Measurements from ENCODE around the gene CEBPE. TPM values are rescaled to one million over a fixed set of nuclear protein-coding genes. Genes with fewer than 3 reads are reported as not detected.

CEBPE gene
- total and polyA plus RNA-seq, 5 experiments from 2014 or later: 0.66 to 2.4 (median 1.6) TPM

- POLR2A ChIA-PET: no interaction called here
- H3K9me3 Mint-ChIP-seq: no peaks in the 10 kb centered on the region
- H3K27ac Mint-ChIP-seq: peak overlapping the region in 4 of 10 donors; percentile 30 to 73 (median 36)
- ATAC-seq: no peak
- H3K4me1 Mint-ChIP-seq: peaks cover 3 to 10% (median 7%) of the 10 kb centered on the region in 4 donors
- H3K4me3 Mint-ChIP-seq: no peak overlapping the region
- no peak for DNase-seq
- H3K36me3 Mint-ChIP-seq: peaks cover 0 to 13% (median 0%) of the 10 kb centered on the region in 3 donors
- H3K27me3 Mint-ChIP-seq: no peaks in the 10 kb centered on the region
Observed at GRCh38 chr14:23127861-23128260, 8.8 kb upstream of the CEBPE start.

DNA sequence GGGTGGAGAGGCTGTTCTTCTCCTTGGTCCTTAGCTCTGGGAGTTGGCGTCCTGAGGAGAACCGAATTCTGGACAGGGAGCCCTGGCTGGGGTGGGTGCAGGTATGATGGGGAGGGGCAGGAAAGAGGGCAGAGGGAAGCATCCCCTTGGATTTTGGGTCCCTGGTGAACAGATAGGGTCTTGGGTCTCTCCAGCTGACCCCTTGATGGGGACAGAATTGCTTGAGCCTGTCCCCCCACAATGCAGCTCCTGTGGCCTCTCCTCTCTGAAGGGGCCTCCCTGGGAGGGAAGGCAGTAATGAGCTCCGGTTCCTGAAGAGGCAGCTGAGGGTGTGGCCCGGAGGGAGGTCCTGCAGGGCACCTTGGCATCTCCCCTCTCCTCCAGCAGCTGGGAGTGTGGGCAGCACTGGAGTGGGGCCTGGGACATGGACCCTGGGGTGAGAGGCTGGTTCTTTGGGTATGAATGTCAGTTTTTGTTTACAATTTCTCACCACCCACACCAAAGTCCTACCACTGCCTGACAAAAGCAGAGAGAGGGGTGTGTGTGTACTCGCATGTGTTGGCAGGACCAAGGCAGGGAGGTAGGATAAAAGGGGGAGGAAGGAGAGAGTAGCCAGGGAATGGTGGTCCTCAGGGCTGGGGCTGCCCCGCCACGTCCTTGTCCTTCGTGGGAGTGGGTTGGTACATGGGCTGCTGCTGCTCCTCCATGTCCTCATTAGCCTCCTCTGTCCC lies 7.7 kb upstream of the CEBPE start:
- no peaks in the 10 kb centered on the region for H3K27me3 Mint-ChIP-seq
- DNase-seq: no peak
- peaks cover 0 to 13% (median 0%) of the 10 kb centered on the region in 3 donors for H3K36me3 Mint-ChIP-seq
- H3K27ac Mint-ChIP-seq: peak overlapping the region in 2 of 10 donors; percentile 69 to 73
- POLR2A ChIA-PET: no interaction called here
- H3K4me3 Mint-ChIP-seq: no peak overlapping the region
- peaks cover 6 to 15% (median 8%) of the 10 kb centered on the region in 4 donors for H3K4me1 Mint-ChIP-seq
- no peak for ATAC-seq
- H3K9me3 Mint-ChIP-seq: no peaks in the 10 kb centered on the region

GRCh38 chr14:23125933-23126524 lies 7.0 kb upstream of the CEBPE start:
- H3K4me1 Mint-ChIP-seq: peaks cover 11 to 20% (median 14%) of the 10 kb centered on the region in 4 donors
- H3K9me3 Mint-ChIP-seq: no peaks in the 10 kb centered on the region
- ATAC-seq (no peak), DNase-seq (no peak)
- POLR2A ChIA-PET: no interaction called here
- peaks cover 0 to 12% (median 0%) of the 10 kb centered on the region in 3 donors for H3K36me3 Mint-ChIP-seq
- H3K27me3 Mint-ChIP-seq: no peaks in the 10 kb centered on the region
- peak overlapping the region in 2 of 10 donors; percentile 38 to 90 for H3K27ac Mint-ChIP-seq
- H3K4me3 Mint-ChIP-seq: no peak overlapping the region

DNA sequence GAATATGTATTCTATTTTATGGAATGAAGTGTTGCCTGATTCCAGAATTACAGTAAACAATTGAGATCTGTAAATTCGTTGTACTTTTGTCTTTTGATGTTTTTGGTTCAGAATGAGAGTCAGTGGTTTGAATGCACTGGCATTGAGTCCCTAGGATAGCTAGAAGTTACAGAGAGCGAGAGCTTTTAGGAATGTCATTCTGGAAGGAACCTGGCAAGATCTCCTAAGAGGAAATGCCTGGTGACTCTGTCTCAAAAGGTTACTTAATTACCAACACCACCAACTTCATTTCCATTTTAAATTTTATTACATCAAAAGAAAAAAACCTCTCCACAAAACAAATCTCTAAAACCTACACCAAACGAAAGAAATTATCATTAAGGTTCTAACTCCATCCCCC lies 6.0 kb upstream of the CEBPE start:
- peaks cover 0 to 9% (median 0%) of the 10 kb centered on the region in 3 donors for H3K36me3 Mint-ChIP-seq
- no peak for ATAC-seq
- no peak for DNase-seq
- no peaks in the 10 kb centered on the region for H3K27me3 Mint-ChIP-seq
- peak overlapping the region in 3 of 10 donors; percentile 7 to 74 (median 49) for H3K27ac Mint-ChIP-seq
- no peak overlapping the region for H3K4me3 Mint-ChIP-seq
- no peaks in the 10 kb centered on the region for H3K9me3 Mint-ChIP-seq
- POLR2A ChIA-PET: no interaction called here
- peaks cover 21 to 30% (median 23%) of the 10 kb centered on the region in 4 donors for H3K4me1 Mint-ChIP-seq

- DNase-seq: no peak
- H3K4me3 Mint-ChIP-seq: no peak overlapping the region
- POLR2A ChIA-PET: no interaction called here
- peaks cover 25 to 36% (median 29%) of the 10 kb centered on the region in 4 donors for H3K4me1 Mint-ChIP-seq
- peaks cover 0 to 9% (median 0%) of the 10 kb centered on the region in 3 donors for H3K36me3 Mint-ChIP-seq
- no peaks in the 10 kb centered on the region for H3K27me3 Mint-ChIP-seq
- ATAC-seq: no peak
- H3K27ac Mint-ChIP-seq: peak overlapping the region in 4 of 10 donors; percentile 17 to 78 (median 66)
- no peaks in the 10 kb centered on the region for H3K9me3 Mint-ChIP-seq
Observed at GRCh38 chr14:23124337-23124954, 5.4 kb upstream of the CEBPE start.

- DNase-seq (no peak), ATAC-seq (no peak)
- Mint-ChIP-seq H3K36me3 (peaks cover 0 to 4% (median 0%) of the 10 kb centered on the region in 3 donors), H3K9me3 (no peaks in the 10 kb centered on the region), H3K4me3 (no peak overlapping the region), H3K27ac (peak overlapping the region in 2 of 10 donors; percentile 34 to 78), H3K4me1 (peaks cover 27 to 42% (median 38%) of the 10 kb centered on the region in 4 donors), H3K27me3 (no peaks in the 10 kb centered on the region)
- POLR2A ChIA-PET: interaction anchor here (1.4 kb wide), 1 partner anchor 29 kb away, joined by 7 read pairs; the partner anchor contains the start of gene ACIN1
Observed at GRCh38 chr14:23123419-23123818, 4.4 kb upstream of the CEBPE start.

GRCh38 chr14:23122086-23122485 lies 3.0 kb upstream of the CEBPE start:
- H3K27me3 Mint-ChIP-seq: no peaks in the 10 kb centered on the region
- DNase-seq (no peak), ATAC-seq (no peak)
- H3K36me3 Mint-ChIP-seq: no peaks in the 10 kb centered on the region
- H3K4me1 Mint-ChIP-seq: peaks cover 29 to 51% (median 46%) of the 10 kb centered on the region in 4 donors
- H3K9me3 Mint-ChIP-seq: no peaks in the 10 kb centered on the region
- no peak overlapping the region for H3K4me3 Mint-ChIP-seq
- peak overlapping the region in 6 of 10 donors; percentile 12 to 99 (median 20) for H3K27ac Mint-ChIP-seq
- POLR2A ChIA-PET: interaction anchor here (1.2 to 8.7 kb wide), 4 partner anchors 27 to 60 kb away, joined by 3 to 123 read pairs (median 12); partner anchors contain the start of genes ACIN1 and C14orf119

DNA sequence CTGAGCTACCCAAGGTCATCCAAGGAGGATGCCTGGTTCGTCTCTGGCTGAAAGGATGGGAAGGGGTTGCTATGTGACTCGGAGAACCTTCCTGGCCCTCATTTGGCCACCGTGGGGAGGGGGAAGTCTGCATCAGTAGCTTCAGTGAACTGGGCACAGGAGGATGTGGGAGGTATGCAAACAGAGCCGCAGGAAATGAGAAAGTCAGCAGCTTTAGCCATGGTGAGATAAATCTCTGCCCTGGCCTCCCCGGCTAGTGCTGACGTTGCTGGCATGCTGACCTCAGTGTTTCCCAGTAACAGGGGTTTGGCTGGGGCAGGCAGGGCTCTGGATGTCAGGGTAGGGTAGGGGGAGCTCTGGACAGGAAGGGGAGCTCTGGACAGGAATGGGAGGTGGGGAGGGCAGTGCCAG lies 2.3 kb upstream of the CEBPE start:
- no peaks in the 10 kb centered on the region for H3K27me3 Mint-ChIP-seq
- H3K4me1 Mint-ChIP-seq: peaks cover 29 to 59% (median 53%) of the 10 kb centered on the region in 4 donors
- POLR2A ChIA-PET: interaction anchor here (1.1 to 8.7 kb wide), 11 partner anchors 26 to 201 kb away, joined by 3 to 123 read pairs (median 11); partner anchors contain the start of genes ACIN1, C14orf119, HOMEZ and PABPN1
- H3K27ac Mint-ChIP-seq: peak overlapping the region; percentile 90 to 99 (median 98)
- ATAC-seq (no peak), DNase-seq (no peak)
- no peaks in the 10 kb centered on the region for H3K36me3 Mint-ChIP-seq
- H3K9me3 Mint-ChIP-seq: no peaks in the 10 kb centered on the region
- H3K4me3 Mint-ChIP-seq: peak overlapping the region in 8 of 10 donors; percentile 42 to 90 (median 78)

- DNase-seq: peak; percentile 64 to 89 (median 78)
- no peaks in the 10 kb centered on the region for H3K27me3 Mint-ChIP-seq
- POLR2A ChIA-PET: interaction anchor here (0.5 to 8.7 kb wide), 20 partner anchors 10 to 201 kb away, joined by 3 to 123 read pairs (median 5); partner anchors contain the start of genes ACIN1, C14orf119, HOMEZ and PABPN1
- peak; percentile 53 to 63 for ATAC-seq
- peak overlapping the region; percentile 61 to 90 (median 81) for H3K4me3 Mint-ChIP-seq
- H3K36me3 Mint-ChIP-seq: no peaks in the 10 kb centered on the region
- peak overlapping the region; percentile 94 to 99 (median 98) for H3K27ac Mint-ChIP-seq
- H3K4me1 Mint-ChIP-seq: peaks cover 27 to 65% (median 53%) of the 10 kb centered on the region in 4 donors
- no peaks in the 10 kb centered on the region for H3K9me3 Mint-ChIP-seq
Observed at GRCh38 chr14:23120541-23121251, 1.6 kb upstream of the CEBPE start.

DNA sequence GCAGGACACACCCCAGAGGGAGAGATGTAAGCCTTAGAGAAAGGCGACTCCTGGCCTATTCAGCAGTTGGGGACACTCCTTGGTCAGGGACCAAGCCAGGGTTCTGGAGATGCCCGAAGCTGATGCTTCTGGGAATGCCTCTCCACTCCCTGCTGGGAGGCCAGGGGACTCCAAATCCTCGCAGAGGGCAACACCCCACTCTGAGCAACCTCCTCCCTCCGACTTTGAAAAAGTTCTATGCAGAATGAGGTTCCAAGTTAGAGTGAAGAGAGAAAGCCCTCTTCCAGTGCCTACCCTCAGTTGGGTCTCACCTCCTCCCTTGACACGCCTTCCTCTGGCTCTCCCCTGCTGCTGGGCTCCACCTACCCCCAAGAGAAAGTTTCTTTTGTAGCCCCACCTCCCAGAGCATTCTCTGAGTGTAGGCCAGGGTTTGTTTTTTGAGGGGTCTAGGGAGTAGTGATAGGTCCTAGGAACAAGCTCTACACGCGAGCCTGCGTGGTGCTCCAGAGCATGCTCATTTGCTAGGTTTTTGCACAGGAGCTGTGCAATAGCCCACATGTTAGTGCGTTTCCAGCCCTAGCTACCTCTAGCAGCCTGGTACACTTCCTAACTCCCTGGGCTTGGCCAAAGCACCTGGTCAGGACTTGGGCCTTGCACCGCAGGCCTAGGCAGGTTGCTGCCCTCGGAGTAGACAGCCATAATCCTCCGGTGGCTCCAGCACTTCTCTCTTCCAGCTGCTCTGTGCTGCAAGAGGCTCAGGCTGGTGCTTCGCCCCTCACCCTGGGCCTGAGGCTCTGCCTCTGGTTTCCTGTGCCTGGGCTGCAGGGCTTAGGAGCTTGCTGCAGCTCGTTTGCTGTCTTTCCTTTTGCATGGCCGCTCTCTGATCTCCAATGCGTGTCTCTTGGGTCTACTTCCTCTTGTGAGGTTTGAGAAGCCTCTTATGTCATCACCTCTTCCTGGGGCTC lies 590 bp upstream of the CEBPE start:
- H3K9me3 Mint-ChIP-seq: no peaks in the 10 kb centered on the region
- no peaks in the 10 kb centered on the region for H3K27me3 Mint-ChIP-seq
- peak overlapping the region; percentile 61 to 90 (median 81) for H3K4me3 Mint-ChIP-seq
- peak; percentile 28 to 79 (median 56) for DNase-seq
- peaks cover 27 to 70% (median 55%) of the 10 kb centered on the region in 4 donors for H3K4me1 Mint-ChIP-seq
- peak overlapping the region; percentile 94 to 99 (median 98) for H3K27ac Mint-ChIP-seq
- ATAC-seq: peak; percentile 75 to 80
- POLR2A ChIA-PET: interaction anchor here (0.5 to 8.7 kb wide), 25 partner anchors 9 to 248 kb away, joined by 3 to 123 read pairs (median 5); partner anchors contain the start of genes ACIN1, C14orf119, HAUS4 and HOMEZ
- no peaks in the 10 kb centered on the region for H3K36me3 Mint-ChIP-seq
